DMS114 treated with DMSO at 0.1 percent for 48 hours (cell line): ENCODE measurements around the gene MROH2A.

ENCODE experiments used
- DNase-seq: peaks from one replicate; lab custom pipeline; 2025; ENCODE audit not compliant: unreplicated experiment; lab: John Stamatoyannopoulos, UW

Gene MROH2A

DNA sequence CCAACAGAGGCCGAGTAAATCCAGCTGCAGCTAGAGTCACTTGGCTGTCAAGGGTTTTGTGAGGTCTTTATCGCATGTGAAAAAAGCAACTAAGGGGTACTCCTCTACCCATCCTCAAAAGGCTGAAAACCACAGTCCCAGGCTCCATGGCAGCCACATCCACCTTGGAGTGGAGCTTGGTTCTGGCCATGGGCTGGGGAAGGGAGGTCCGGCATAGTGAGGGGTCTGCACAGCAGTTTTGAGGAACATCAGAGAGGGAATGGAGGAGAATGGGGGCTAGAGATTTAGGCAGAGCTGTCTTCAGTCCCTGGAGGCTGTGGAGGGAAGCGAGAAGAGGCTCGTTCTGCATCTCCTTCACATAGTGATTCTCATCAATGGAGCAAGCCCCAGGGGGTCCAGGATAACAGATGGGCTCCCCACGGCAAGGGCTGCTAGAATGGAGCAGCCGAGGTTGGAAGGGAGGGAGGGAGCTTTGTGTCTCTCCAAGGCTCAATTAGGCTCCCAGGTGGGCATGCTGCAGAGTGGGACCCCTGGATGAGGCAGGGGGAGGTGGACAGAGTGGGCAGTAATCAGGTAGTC lies 21.0 kb downstream of the MROH2A start:
- no peak for DNase-seq

- no peak for DNase-seq
Measured at GRCh38 chr2:233799716-233800115, 21.6 kb downstream of the MROH2A start.

- DNase-seq, result no peak
Measured at GRCh38 chr2:233800208-233800607, 22.1 kb downstream of the MROH2A start.

DNA sequence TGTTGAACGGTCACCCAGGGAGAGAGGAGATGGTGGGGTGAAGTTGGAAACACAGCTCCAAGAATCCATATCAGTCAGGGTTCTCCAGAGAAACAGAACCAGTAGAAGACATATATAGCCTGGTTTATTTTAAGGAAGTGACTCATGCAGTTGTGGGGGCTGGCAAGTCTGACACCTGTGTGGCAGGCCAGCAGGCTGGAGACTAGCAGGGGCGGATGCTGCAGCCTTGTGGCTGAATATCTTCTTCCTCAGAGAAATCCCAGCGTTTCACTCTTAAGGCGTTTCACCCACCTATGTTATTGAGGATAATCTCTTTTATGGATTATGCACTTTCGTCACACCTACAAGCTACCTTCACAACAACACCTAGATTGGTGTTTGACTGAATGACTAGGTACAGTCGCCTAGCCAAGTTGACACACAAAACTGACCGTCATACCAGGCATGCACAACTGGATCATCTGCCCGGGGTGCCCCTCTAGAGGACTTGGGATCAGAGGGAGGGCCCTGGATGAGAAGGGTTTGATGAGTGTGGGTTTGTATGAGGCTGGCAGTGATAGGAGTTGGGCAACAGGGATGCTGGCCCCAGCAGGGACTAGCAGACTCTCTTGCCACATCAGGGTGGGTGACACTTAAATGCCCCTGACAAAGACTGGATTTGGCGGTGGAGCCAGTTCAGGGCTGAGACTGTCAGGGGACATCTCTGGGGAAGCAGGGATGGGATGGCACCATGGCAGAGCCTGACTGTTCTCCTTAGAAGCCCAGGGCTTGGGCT lies 23.4 kb downstream of the MROH2A start:
- DNase-seq, result no peak

GRCh38 chr2:233802132-233802815 lies 24.1 kb downstream of the MROH2A start:
- DNase-seq, result no peak

DNA sequence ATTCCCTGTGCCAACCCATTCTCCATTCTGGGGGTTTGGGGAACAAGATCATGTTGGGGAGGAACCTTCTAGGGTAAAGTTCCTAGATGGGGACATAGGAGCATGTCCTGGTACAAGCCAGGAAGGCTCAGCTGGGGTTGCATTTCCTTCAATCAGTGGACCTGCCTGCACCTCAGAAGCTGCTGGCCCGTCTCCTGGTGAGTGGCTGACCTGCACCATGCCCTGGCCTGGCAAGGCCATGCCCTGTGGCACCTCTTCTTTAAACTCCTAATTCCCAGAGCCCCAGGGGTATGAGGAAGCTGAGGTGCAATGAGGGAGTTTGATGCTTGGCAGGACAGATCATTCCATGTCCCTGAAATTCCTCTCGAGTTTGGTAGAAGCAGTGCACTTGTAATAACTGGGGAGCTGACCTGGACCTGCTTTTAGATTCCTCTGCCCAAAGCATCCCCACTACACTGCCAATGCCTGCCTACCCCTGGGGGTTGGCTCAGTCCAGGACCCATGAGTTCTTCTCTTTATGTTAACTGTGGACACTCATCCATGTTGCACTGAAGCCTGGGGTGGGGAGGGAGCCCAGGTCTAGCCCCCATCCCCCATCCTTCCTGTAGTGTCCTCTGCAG lies 25.3 kb downstream of the MROH2A start:
- DNase-seq, result no peak

- no peak for DNase-seq
Measured at GRCh38 chr2:233803994-233804393, 25.9 kb downstream of the MROH2A start.

GRCh38 chr2:233807215-233807865 lies 29.2 kb downstream of the MROH2A start:
- DNase-seq, result no peak

- DNase-seq, result no peak
Measured at GRCh38 chr2:233807966-233808935, 30.1 kb downstream of the MROH2A start.

DNA sequence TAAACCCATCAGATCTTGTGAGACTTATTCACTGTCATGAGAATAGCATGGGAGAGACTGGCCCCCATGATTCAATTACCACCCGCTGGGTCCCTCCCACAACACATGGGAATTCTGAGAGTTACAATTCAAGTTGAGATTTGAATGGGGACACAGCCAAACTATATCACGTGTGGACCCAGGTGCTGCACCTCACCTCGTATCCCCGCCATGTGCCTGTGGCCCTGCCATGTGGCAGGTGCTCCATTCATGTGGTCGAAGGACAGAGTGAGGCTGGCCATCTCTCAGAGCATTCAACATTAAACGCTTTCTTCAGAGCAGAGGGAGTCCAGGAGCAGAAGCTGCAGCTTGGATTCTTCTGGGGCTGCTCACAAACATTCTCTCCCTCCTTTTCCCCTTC lies 32.3 kb downstream of the MROH2A start:
- no peak for DNase-seq

DNA sequence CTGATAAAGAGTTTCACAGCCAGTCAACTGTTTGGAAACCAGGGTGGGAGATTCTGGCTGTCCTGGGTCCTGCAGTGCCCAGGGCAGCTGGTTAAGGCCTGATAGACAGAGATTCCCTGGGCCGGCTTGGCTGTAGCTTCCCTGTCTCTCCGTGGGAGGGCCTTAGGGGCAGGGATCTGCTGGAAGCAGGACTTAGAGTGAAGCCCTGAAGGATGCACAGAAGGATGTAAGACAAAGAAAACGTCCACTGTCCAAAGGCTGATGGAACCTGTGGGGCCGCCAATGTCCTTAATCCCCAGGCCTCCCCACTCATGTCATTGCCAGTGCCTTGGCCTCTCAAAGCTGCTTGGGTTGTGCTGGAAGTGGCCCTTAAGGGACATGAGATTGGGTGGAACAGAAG lies 33.0 kb downstream of the MROH2A start:
- no peak for DNase-seq

DNA sequence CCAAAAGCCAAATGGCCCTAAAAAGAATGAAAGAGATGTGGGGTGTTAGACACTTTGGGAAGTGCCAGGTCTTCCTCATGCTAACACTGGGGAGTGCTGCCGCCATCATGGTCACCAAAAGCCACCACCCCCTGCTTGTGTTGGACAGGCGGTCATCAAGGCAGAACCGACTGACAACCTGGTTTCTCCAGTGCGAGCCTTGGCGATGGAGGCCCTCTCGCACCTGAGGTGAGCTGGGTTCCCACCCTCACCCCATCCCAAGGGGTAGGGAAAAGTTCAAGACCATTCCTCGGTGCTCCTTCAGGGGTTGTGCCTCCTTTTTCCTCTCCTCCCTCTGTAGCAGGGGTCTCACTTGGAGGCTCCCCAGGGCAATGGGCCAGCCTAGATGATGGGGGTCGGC lies 33.6 kb downstream of the MROH2A start:
- no peak for DNase-seq

DNA sequence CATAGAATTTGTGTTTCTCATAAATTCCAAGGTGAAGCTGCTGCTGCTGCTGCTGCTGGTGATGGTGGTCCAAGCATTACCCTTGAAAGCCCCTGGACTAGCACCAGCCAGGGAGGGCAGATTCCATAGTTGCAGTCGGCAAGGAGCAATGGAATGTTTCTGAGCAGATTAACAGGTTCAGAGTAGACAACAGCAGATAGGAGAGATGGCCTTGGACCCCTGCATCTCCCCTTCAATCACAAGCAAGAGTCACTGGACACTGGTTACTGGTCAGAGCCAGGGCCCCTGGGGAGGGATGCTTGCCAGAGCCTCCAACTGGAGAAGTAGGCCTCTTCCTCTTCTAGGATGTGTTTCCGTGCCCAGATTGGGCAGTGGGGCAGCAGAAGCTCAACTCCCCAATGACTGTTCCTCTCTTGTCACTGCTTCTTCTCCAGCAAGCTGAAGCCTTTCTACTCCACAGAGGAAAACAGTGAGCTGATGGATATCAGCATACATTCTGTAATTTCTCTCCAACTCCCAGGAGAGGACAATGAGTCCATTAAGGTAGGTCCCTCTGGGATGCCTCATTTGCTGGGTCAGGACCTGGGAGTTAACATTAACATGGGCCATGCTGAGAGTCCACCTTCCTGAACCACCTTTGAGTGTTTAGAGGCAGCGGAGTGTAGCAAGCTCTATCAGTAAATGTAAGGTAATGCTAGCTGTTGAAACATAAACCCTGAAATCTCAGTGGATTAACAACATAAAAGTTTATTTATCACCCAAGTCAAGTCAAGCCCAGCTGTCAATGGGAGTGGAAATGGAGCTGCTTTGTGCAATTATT lies 35.3 kb downstream of the MROH2A start:
- no peak for DNase-seq

GRCh38 chr2:233814056-233814835 lies 36.1 kb downstream of the MROH2A start:
- DNase-seq, result no peak

DNA sequence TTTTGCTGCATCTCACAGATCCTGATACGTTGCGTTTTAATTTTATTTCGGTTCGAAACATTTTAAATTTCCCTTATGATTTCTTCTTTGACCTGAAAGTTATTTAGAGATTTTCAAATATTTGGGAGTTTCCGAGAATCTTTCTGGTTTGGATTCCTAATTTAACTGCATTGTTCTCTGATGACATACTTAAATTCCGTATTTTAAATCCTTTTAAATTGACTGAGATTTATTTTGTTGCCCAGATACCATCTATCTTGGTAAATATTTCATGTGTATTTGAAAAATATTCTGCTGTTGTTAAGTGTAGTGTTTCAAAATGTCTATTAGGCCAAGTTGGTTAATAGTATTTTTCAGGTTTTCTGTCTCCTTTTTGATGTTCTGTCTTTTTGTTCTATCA lies 37.7 kb downstream of the MROH2A start:
- no peak for DNase-seq

DNA sequence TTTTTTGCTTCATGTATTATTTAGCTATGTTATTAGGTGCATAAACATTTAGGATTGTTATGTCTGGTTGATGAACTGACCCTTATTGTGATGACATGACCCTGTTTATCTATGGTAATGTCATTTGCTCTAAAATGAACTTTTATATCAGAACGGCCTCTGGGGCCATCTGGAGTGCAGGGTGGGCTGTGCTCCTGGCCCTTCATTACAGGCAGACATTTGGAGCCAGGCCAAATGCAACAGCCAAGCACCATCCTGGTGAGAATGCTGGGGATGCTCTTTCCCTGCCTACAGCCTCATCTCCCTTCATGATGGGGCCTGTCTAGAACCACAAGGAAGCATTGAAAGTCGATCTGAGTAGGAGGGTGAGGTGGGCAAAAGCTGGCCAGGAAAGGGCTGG lies 38.2 kb downstream of the MROH2A start:
- DNase-seq, result no peak

DNA sequence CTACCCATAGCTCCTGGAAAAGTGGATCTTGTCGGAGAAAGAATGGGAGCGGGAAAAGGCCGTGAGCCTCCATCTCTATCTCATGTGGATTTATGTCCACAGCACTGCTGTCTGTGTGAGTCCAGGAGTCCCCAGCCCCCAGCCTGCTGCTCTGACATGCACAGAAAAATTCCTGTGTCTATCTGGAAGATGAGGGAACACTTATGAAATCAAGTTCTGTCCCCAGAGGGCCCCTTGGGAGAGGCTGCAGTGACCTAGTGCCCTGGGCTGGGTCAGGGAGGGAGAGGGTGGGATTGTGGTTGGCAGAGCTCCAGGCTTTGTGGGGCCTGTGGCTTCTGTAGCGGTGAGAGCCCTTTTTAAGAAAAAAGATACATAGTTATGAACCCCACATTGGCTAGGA lies 38.6 kb downstream of the MROH2A start:
- DNase-seq, result no peak

DNA sequence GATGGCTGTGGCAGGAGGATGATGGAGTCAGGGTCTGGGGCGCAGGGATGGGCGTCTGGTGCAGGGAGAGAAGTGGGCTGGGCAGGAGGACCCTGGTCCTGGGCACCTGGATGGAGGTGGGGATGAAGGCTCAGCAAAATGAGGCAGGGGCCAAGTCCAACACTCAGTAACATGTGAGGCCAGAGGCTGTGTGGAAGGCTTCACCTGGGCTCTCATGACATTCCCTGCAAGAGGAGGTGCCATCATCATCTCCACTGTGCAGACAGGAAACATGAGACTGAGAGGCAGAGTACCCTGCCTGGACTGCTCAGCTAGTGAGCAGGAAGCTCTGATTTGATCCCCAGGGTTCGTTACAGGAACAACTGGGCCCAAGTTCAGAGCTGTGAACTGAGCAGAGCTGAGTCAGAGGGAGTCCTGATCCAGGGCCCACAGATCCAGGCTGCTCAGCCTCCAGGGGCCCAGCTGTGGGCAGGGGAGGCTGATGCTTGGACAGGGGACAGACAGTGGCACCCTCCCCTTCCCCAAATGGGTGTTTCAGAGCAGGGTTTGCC lies 39.3 kb downstream of the MROH2A start:
- DNase-seq, result no peak
